NCI-H446 treated with DMSO at 0.1 percent for 48 hours (cell line): ENCODE data around the gene MXD4.

Source experiments
- DNase-seq: peaks from one replicate; lab custom pipeline; 2025; lab: John Stamatoyannopoulos, UW

Gene MXD4, protein sequence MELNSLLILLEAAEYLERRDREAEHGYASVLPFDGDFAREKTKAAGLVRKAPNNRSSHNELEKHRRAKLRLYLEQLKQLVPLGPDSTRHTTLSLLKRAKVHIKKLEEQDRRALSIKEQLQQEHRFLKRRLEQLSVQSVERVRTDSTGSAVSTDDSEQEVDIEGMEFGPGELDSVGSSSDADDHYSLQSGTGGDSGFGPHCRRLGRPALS

GRCh38 chr4:2261853-2262144 is at the start of gene MXD4:
Gene MXD4, minus strand, starts transcription at chr4:2262109. Its CDS starts 129 bp downstream, at chr4:2261980.
- DNase-seq = no peak

DNA sequence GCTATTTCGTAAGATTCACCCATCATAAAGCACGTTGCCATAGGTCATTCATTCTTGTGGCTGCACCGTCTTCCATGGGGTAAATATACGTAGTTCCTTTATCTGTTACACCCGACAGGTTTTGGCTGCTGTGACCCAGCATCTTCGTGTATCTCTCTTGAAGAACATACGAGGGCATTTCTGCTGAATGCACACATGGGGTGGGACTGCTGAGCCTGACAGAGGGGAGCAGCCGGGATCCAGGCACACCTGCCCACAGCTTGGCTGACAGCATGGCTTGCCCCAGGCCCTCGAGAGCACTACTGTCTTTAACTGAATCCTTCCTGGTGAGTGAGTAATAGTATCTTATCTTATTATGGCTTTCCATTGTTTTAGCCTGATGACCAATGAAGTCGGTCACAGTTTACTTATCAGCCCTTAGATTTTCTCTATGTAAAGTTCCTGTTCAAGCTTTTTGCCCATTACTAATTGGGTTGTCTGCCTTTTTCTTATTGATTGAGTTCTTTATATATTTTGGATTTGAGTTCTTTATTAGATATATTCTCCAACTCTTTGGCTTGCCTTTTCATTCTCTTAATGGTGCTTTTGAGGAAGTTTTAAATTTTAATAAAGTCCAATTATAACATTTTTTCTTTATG is 45.0 kb upstream of the MXD4 start:
- DNase-seq = no peak

- no peak for DNase-seq
Measured at GRCh38 chr4:2305766-2306501, 44.0 kb upstream of the MXD4 start.

DNA sequence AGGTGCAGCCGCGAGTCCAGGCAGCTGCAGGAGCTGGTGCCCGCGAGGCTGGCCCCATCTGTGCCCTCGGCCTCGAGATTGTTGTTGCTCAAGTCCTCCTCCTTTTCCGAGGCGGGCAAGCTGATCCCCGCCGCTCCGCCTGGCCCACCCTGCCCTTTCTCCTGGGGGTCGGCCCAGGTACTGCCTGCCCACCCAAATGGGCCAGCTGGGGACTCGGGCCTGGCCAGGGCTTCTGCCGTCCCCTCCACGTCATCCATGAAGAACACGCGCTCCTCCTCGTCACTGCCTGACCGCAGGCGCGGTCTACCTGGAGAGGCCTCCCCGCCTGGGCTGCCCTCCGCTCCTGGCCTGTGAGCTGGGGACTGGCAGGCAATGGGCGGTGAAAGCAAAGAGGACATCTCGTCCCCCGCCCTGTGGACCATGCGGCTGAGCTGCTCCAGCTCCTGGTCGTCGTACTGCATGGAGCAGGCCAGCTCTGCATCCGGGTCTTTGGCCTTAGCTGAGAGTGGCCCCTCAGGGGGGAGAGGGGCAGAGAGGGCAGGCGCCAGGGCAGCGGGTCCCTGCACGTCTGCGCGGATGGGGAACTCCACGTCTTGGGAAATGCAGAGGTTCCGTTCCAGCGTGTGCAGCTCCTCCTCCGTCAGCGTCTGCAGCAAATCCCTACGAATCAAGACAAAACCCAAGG is 43.1 kb upstream of the MXD4 start:
- no peak for DNase-seq

GRCh38 chr4:2304321-2304876 is 42.5 kb upstream of the MXD4 start:
- DNase-seq = no peak

- DNase-seq = no peak
Measured at GRCh38 chr4:2303686-2304320, 41.9 kb upstream of the MXD4 start.

DNA sequence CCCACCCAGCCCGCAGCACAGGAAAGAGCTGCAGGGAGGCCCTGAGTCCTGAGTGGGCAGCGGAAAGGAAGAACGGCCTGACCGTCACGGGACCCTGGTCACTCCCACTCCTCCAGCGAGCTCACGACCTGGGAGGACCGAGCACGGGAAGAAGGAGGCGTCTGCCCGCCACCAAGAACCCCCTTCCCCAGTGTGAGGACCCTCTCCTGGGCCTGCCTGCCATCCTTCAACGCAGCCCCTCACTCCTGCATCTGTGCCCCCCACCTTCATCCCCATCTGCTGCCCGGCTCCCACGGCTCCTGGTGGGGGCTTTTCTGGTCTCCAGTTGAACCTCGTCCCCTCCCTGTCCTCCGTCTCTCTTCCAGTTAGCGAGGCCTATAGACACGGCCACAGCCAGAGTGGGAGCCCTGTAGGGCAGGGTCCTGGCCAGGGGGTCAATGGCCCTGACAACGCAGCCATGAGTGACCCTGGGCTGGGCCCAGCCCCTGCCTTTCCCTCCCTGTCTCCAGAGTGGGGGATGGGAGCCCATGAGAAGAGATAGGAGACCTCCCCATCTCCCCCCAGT is 41.3 kb upstream of the MXD4 start:
- no peak for DNase-seq

DNA sequence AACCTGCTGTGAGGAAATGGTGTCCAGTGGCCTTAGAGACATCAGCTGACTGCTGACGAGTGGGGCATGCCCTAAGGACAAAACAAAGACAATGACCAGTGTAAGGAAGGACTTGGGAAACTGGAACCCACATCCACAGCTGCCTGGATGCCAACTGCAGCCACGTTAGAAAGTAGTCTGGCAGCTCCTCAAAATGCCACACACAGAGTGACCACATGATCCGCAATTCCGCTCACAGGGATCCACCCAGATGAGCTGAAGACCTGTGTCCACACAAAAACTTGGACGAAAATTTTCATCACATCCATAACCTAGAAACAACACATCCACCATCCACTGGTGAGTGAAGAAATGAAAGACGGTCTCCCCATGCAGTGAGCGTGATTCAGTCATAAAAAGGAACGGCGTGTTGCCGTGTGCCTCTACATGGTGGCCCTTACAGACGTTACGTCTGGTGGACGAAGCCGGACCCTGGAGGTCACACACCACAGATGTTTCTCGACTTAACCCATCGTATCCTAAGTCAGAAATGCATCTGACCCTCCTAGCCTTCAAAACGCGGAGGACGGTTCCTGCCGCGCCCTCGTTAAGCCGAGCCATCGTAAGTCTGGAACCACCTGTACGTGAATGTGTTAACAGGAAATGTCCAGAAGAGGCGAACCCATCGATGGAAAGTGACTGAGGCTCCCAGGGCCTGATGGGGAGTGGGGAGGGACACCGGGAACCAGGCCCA is 40.6 kb upstream of the MXD4 start:
- no peak for DNase-seq

GRCh38 chr4:2301806-2302205 is 39.9 kb upstream of the MXD4 start:
- DNase-seq = no peak

DNA sequence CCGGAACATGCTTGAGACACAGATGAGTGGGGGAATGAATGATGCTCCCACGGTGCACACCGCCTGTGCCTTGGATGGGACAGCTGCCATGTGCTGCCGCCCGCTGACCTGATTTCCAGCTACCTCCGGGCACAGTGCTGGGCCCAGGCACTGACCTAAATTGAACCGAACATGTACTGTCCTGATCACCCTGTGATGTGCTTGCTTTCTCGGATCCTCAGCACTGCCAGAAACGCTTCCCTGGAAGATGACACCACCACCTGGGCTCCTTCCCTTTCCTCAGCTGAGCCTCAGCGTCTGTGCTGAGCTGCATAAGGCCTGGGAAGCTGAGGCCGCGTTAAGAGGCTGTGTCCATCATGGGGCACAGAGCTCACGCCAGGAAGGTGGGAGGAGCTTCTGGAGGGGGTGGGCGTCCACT is 39.3 kb upstream of the MXD4 start:
- DNase-seq = no peak

GRCh38 chr4:2300431-2301224 is 38.7 kb upstream of the MXD4 start:
- no peak for DNase-seq

GRCh38 chr4:2299794-2300193 is 37.9 kb upstream of the MXD4 start:
- DNase-seq = no peak

GRCh38 chr4:2298532-2298991 is 36.7 kb upstream of the MXD4 start:
- DNase-seq = no peak

DNA sequence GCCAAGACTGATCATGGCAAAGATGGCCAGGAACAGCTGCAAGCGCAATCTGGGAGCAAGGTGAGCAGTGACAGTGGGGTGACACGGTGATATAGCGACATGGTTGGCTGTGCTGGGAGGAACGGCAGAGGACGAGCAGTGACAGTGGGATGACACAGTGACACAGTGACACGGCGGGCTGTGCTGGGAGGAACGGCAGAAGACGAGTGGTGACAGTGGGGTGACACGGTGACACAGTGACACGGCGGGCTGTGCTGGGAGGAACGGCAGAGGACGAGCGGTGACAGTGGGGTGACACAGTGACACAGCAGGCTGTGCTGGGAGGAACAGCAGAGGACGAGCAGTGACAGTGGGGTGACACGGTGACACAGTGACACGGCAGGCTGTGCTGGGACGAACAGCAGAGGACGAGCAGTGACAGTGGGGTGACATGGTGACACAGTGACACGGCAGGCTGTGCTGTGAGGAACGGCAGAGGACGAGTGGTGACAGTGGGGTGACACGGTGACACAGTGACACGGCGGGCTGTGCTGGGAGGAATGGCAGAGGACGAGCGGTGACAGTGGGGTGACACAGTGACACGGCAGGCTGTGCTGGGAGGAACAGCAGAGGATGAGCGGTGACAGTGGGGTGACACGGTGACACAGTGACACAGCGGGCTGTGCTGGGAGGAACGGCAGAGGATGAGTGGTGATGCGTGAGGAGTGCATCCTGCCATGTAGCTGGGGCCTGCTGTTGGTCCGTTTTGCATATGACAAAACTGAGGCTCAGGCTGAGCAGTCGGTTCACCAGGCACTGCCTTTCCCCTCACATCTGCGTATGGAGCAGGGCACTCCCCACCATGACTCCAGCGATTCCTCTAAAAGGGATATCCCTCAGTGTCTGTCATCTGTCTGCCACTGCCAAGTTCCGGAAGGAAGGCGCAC is 36.0 kb upstream of the MXD4 start:
- DNase-seq = no peak

GRCh38 chr4:2296631-2297601 is 35.0 kb upstream of the MXD4 start:
- DNase-seq = no peak

GRCh38 chr4:2295900-2296442 is 34.1 kb upstream of the MXD4 start:
- DNase-seq = no peak

- DNase-seq = no peak
Measured at GRCh38 chr4:2295500-2295899, 33.6 kb upstream of the MXD4 start.
